GM18861 (cell line): Measurements from ENCODE around the gene LARP1.
"Not testable (repeated sequence)": the region's sequence is repeated elsewhere in the genome, so short reads cannot be mapped to it uniquely, and the experiment has no call there.

Source experiments
- ATAC-seq: cut with Tn5 transposase; IDR thresholded peaks from one replicate; pipeline ENCODE4 v1.9.1; 2021; ENCODE audit not compliant: unreplicated experiment

Gene LARP1

DNA sequence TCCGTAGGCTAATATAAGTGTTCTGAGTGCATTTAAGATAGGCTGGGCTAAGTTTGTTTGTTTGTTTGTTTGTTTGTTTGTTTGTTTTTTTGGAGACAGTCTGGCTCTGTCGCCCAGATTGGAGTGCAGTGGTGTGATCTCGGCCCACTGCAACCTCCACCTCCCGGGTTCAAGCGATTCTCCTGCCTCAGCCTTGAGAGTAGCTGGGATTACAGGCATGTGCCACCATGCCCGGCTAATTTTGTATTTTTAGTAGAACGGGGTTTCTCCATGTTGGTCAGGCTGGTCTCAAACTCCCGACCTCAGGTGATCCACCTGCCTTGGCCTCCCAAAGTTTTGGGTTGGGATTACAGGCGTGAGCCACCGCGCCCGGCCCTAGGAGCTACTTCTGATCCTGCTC is 4.7 kb downstream of the LARP1 start:
- not testable (repeated sequence) for ATAC-seq

DNA sequence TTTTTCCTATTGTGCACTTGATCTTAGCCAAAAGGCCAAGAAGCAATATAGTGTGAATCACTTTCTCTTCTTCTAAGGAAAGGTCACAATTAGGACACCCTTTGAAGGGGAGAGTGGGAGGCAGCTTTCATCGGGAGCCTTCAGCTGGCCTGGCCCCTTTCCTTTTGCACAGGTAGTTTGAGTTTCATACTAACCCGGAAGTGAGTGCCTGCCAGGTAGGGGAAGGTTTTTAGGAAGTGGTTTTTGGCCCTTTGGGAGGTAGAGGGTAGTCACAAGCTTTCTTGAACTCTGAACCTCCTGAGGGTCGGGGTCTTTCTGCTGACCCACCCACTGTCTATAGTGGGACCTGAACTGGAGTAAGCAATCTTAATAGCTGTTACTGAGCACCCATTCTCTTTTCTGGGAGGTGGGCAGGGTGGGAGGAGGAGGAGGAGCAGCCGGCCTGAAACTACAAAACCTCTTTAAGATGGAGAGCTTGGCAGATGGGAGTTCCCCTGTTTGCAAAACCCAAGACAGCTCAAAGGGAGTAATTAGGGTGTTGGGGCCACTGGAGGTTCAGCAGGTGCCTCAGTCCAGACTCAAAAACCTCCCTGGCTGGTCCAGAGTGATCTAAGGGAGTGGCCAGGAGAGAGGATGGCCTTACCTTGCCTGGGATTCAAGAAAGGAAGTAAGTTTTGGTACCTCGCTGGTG is 6.0 kb downstream of the LARP1 start:
- ATAC-seq: peak; percentile 27

DNA sequence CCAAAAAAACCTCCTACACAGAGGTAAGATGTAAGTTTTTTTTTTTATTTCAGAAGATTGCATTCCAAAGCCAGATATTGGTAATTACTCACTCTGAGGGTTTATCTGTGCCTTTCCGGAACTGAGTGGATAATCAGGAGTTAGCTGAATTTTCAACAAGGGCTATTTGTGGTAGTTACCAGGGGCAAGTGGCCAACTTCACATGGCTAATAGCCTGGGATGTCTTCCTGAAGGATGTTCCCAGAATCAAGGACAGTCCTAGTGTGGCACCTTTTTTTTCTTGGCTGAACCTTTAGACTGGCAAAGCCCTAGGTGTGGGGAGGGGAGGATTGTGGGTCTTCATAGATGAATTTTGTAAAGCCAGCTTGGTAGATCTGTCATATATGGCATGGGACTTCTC is 7.1 kb downstream of the LARP1 start:
- no peak for ATAC-seq

DNA sequence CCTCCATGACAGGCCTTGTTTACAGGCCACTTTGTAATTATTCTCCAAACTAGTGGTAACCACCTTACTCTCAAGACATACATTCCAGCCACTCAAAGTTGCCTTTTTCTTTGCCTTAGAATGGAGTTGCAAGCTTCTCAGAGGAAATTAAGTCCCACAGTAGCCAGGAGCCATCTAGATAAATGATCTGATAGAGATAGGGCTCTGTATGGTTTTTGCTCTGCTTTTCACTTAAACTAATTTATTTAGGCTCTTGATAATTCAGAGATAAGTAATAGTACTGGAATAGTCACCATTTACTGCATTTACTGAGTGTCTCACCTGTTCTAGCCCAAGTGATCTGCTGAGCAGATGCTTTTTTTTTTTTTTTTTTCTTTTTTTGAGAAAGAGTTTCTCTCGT is 7.5 kb downstream of the LARP1 start:
- ATAC-seq: no peak

DNA sequence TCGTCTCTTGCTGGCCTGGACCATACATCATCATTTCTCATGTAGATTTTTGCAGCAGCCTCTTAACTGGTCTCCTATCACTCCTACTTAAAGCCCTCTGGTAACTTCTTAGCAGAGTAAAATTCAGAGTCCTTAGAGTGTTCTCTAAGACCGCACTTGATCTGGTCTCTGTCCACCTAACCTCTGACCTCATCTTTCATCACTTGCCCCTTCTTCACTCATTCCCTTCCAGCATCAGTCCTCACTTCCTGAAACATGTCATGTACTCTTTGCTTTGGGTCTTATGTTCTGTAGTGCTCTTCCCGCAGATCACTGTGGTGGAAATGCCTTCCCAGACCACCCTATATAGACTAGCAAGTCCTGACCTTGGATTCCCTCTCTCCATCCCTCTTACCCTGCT is 9.8 kb downstream of the LARP1 start:
- no peak for ATAC-seq

DNA sequence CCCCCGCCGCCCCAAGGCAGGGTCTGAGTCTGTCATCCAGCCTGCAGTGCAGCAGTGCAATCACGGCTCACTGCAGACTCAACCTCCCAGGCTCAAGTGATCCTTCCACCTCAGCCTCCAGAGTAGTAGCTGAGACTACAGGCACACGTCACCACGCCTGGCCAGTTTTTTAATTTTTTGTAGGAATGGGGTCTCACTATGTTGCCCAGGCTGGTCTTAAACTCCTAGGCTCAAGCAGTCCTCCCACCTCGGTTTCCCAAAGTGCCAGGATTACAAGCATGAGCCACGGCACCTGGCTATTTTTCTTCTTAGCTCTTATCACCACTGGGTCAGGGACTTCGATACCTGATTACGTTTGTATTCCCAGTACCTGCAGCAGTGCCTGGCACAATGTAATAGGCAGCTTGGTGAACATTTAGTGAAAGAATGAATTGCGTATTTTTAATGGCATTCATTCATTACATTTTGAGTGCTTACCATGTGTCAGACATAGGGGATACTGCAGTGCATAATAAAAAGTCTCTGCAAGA is 10.3 kb downstream of the LARP1 start:
- no peak for ATAC-seq

DNA sequence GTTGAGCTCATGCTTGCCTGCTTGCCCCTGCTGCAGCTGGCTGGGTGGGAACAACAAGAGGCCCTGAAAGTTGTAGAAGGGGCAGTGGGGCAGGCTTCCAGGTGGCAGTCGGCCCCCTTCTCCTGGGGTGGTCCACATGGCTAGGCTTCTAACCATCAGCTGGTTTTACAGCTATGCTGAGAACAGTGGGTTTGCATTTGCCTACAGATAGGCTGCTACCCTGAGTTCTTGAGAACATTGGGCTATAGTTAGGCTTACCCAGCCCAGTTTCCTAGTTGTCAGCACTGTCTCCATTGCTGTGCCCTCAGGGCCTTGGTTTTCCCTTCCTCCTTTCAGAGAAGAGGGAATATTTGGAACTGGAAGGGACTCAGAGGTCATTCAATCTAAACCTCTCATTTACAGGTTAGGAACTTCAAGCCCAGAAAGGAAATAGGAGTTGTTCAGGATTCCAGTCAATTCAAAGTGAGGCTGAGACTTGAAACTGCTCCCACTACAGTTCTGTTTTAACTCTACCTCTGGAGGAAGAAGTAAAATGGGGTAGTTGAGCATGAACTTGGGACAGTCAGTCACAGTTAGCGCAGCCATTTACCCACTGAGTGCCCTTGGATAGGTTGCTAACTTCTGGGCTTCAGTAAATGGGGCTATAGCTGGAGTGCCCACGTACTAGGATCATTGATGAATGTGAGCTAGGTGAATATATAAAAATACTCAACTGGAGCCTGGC is 11.5 kb downstream of the LARP1 start:
- no peak for ATAC-seq

DNA sequence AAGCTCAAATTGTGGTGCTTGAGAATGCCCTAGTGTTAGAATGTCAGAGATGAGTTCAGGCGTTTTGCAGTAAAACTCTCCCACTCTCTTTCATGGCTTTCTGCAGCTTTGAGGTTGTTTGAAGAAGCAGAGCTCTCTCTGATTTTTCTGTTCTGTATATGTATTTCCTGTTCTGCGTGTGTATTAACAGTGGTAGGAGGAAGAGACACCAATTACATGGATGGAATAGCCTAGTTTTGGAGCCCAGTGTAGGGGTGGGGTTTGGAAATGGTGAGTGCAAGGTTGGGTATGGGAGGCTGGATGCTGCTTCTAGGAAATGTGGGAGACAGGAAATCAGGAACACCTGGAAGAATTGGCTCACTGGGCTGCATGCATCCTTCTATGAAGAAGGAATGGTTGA is 12.4 kb downstream of the LARP1 start:
- no peak for ATAC-seq

DNA sequence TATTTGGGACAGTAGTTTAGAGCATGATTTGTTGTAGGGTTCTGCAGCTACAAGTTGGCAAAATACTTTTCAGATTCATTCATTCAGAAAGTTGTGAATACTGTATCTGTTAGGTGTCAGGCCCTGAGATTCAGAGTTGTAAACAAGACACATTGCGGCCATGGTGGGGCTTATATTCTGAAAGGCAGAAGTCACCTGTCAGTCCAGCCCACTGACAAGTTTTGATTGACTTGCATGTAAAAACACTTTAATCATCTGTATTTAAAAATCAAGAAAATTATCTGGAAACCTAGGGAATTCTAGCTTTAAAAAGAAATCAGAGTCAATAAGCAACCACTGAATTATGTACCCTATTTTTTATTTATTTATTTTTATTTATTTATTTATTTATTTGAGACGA is 13.0 kb downstream of the LARP1 start:
- no peak for ATAC-seq

DNA sequence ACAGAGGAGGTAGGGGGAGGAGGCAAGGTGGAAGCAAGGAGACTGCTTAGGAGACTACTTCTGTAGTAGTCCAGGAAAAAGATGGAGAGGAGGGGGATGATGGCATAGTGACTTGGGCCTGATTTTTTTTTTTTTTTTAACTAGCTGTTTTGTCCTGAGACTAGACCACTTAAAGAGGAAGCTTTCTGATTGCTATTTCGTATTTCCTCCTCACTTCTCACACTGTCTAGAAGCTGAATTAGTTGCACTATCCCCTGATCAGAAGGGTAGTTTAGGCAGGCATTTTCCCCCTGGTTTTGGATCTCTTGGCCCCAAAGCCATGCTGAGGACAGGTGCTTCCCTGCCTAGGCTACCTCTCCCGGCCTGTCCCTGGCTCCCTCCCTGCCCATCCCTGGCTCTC is 14.9 kb downstream of the LARP1 start:
- ATAC-seq: peak; percentile 42

DNA sequence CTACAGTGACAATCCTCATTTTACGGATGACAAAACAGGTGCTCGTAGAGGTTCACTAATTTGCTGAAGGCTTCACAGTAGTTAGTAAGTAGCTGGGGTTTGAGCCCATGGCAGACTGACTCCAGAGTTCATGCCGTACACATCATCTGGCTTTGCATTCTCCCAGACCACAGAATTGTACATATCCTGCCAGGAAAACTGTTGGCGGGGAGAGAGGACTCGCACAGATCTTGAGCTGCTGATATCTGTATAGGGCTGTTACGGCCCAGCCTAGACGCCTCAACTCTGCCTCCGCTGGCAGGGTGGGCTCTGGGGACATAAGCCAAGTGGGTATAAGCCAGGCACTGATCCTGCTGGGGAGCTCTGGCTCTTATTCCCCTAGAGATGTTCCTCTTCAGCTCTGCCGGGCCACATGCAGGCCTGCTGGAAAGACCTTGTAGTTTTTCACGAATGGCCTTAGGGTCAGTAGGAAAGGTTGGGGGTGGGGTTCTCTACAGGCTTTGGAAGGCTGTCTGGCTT is 16.3 kb downstream of the LARP1 start:
- ATAC-seq: no peak

DNA sequence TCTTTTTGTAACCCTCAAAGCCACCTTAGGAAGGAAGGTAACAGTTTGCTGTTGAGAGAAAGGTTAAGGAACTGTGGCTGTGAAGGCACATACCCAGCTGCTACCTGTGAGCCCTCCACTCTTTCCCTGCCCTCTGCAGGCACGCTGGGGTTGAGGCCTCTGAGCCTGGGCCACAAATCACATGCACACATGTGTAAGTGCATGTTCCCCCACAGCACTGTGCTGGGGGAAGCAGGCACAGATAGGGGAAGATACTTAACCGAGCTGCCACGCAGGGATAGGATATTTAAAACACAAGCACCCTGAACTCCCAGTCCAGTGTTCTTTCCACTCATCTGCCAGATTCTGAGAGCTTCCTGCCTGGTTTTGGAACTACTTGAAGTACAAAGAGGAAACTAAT is 18.1 kb downstream of the LARP1 start:
- no peak for ATAC-seq

DNA sequence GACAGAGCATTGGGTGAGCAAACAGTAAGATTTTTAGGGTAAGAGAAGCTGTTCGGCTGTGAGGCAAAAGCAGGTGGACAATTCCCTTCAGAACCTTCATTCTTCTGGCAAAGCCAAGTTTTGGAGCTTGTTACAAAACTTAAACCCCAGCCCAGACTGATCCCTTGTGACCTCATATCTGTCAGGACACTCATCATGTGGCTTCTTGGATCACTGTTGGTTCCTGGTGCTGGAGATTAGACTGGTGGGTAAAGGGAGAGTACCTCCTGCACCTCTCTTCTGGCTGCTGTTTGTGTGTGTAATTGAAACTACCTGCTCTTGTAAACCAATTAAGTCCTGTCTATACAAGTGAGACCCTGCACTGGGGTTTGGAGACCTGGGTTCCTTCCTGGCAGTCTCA is 21.0 kb downstream of the LARP1 start:
- ATAC-seq: no peak

DNA sequence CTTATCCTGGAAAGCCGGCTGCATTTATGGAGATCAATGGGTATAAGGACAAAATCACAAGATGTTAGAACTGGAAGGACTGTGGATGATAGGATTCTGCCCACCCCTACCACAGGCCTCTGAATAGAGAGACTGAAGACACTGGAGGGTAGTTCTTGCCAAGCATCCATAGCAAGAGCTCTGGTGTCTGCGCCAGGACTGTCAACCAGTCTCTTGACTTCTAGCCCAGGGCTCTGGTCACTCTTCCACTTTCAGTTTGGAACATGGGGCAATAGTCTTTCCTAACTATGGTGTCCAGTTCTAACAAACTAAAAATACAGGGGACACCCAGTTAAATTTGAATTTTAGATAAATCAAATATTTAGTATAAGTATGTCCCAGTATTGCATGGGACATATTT is 23.4 kb downstream of the LARP1 start:
- no peak for ATAC-seq

DNA sequence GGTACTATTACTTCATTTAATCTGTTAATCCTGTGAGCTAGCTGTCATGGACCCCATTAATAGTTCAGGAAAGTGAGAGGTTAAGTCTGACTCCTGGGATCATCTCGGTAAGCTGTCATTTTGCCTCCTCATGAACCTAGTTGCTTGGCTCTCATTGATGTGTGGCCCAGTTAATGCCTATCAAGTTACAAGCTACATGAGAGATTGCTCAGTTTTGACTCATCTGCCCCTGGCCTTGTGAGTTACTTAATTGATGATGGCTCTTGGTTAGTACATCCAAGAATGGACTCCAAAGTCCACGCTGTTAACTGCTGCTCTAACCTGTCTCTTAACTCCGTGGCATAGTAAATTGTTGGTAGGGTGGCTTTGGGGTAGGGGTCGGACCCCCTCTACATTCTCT is 23.9 kb downstream of the LARP1 start:
- ATAC-seq: no peak

DNA sequence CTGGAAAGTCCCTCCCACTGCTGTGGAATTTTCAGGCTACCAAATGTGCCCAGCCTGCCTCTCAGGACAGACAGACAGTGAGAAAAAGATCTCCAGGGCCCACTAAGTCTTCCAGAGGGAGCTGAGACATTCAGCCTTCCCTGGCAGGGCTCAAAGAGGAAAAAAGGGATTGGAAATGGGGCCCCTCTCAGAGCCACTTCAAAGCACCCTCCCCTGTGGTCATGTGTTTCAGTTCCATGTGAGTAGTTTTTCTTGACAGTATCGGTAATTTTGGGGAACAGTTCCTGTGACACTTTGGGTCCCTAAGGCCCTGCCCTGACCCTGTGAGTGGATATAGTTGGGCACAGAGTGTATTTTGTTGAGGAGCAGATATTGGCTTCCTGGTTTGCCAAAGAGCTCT is 25.0 kb downstream of the LARP1 start:
- no peak for ATAC-seq

DNA sequence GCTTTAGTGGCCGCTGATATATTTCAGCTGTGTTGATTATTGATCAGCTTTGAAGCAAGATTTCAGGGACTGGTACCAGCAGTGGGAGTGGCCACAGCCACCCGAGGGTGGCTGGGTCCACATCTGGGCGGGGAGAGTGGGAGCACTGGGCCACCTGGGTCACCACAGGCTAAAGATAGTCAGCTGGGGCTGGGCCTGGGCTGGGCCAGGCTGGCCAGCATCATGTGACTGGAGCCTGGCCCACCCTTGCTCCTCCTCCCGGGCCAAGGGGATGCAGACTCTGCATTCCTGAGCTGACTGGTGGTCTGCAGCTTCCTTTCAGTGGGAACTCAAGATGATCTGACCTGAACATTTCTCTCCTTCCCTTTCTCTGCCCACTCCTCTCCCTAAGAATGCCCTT is 27.1 kb downstream of the LARP1 start:
- no peak for ATAC-seq

DNA sequence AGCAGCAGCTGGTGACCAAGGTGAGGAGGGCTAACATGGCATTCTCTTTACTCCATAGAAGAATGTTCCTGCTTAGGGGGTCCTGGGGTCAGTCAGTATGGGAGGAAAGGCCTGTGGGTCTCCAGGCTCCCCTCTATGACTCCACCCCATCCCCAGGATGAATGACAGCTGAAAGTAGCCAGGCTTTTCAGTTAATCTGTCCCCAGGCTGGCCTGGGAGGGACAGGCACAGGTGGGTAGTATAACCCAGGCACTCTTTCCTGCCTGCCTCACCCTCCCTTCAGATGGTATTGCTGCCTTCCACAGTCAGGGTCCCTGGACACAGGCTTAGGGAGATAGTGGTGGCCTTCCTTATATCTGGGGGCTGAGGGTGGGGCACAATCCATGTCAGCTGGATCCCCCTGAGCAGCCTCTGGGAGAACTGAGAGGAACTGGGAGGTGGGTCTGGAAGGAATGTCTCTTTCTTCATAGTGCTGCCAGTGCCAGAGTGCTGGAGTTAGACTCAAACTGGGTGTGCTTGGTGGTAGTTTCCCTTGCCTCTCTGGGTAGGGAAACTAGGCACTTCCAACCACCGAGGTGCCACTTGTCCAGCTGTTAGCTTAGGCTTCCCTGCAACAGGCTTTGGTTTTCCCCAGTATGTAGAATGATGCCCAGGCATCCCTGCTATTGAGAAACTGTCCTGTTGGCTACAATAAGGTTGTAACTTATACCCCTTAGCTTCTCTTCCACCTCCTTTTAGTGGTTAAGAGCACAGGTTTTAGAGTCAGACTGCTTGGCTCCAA is 27.8 kb downstream of the LARP1 start:
- no peak for ATAC-seq

DNA sequence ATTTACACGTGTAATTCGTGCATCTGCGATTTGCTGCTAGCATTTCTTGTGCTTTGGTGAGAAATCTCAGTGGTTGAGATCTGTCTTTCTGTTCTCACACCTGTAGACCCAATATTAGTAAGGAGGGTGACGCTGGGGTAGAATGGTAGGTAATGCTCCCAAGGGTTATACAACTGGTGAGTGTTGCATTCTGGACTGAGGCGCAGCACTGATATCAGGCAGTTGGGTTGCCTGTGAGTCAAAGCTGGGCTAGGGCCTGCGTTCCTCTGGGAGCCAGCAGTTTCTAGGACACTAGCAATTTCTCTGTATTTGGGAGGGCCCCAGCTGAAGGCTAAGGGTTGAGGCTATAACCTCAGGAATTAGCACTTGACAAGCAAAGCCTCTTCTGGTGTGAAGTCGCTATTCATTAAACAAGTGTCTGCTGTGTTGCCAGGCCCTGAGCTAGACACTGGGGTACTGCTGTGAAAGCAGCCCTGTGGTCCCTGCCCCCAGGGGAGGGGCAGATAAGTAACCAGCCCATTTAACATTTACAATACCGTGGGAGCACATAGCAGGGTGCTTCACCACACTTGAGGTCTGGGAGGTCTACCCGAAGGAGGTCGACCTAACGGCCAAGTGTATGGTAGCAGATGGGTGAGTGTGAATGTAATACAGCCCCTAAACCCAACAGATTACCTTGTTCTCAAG is 28.7 kb downstream of the LARP1 start:
- ATAC-seq: no peak

DNA sequence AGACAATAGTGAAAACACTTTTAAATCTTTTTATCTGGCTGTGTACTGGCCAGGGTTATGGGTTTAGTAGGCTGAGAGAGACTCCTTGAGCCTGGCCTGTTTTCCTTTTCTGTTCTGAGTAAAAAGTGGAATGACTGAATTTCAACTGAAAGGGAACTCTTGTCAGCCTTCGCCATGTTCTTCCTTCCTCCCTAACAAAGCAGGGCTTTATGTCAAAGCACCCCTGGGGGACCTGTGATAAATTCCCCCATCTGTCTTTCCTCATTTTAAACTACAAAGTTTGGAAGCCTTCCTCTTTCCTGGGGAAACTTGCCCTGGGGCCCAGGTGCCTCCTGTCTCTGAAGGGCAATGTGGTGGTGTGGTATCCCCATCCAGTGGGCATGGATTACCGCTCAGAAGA is 29.7 kb downstream of the LARP1 start:
- no peak for ATAC-seq

DNA sequence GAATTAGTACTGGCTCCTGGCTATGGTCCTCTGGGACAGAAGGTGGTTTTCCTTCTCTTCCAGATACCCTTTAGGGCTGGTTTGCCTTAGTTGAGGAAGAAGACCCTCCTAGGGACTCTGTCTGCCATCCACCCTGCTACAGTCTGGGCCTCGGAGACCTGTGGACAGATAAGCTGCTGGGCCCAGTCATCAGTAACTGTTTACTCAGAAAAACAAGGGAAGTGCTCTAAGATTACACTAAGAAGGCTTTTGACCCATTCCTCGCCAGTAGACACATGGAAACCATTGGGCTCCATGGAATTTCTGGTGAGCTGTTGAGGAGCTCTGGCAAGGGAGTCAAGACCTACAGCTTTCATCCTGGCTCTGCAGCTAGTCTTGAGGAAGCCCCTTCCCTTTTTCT is 31.2 kb downstream of the LARP1 start:
- no peak for ATAC-seq
